HG02970 (cell line): ENCODE results near the gene MYOT.
"Not testable (repeated sequence)": the region's sequence is repeated elsewhere in the genome, so short reads cannot be mapped to it uniquely, and the experiment has no call there.

Experiments
- ATAC-seq: cut with Tn5 transposase; IDR thresholded peaks from one replicate; pipeline ENCODE4 v1.9.1; 2021; ENCODE audit warnings: mild to moderate bottlenecking, moderate library complexity, moderate number of reproducible peaks; ENCODE audit not compliant: unreplicated experiment, low FRiP score

Gene MYOT

GRCh38 chr5:137853165-137853564 is 14.5 kb upstream of the MYOT start:
- ATAC-seq, result not testable (repeated sequence)

- no peak for ATAC-seq
Observed at GRCh38 chr5:137856201-137856600, 11.5 kb upstream of the MYOT start.

- ATAC-seq, result no peak
Observed at GRCh38 chr5:137856916-137857862, 10.5 kb upstream of the MYOT start.

- no peak for ATAC-seq
Observed at GRCh38 chr5:137858223-137858916, 9.3 kb upstream of the MYOT start.

- ATAC-seq, result no peak
Observed at GRCh38 chr5:137858954-137859353, 8.7 kb upstream of the MYOT start.

- ATAC-seq, result no peak
Observed at GRCh38 chr5:137862251-137862650, 5.4 kb upstream of the MYOT start.

- not testable (repeated sequence) for ATAC-seq
Observed at GRCh38 chr5:137863653-137864052, 4.0 kb upstream of the MYOT start.

GRCh38 chr5:137866541-137867388 is 895 bp upstream of the MYOT start:
- no peak for ATAC-seq

- no peak for ATAC-seq
Observed at GRCh38 chr5:137870647-137871339, 3.1 kb downstream of the MYOT start.

GRCh38 chr5:137871571-137871970 is 3.9 kb downstream of the MYOT start:
- ATAC-seq, result no peak

- no peak for ATAC-seq
Observed at GRCh38 chr5:137872466-137872865, 4.8 kb downstream of the MYOT start.

- ATAC-seq, result no peak
Observed at GRCh38 chr5:137876101-137876500, 8.4 kb downstream of the MYOT start.

- ATAC-seq, result no peak
Observed at GRCh38 chr5:137880313-137880712, 12.7 kb downstream of the MYOT start.

GRCh38 chr5:137887831-137888230 is 20.2 kb downstream of the MYOT start:
- ATAC-seq, result no peak

GRCh38 chr5:137888466-137888862 is 20.8 kb downstream of the MYOT start:
- no peak for ATAC-seq

- ATAC-seq, result peak; percentile 91
Observed at GRCh38 chr5:137888863-137889759, 21.5 kb downstream of the MYOT start, which contains the start of gene PKD2L2. Gene PKD2L2 (plus strand): TSS chr5:137889457. CDS start chr5:137889492, 35 bp downstream.

- no peak for ATAC-seq
Observed at GRCh38 chr5:137890845-137891244, 23.2 kb downstream of the MYOT start.

GRCh38 chr5:137891849-137892248 is 24.2 kb downstream of the MYOT start:
- no peak for ATAC-seq

- no peak for ATAC-seq
Observed at GRCh38 chr5:137894586-137894985, 26.9 kb downstream of the MYOT start.
